Gastroesophageal sphincter (tissue), 4 donors: ENCODE measurements around the gene CDIPT. TPM values are rescaled to one million over a fixed set of nuclear protein-coding genes. Genes with fewer than 3 reads are reported as not detected.

ENCODE experiments used
- ATAC-seq: fragments of 150-250 bp; one replicate; pipeline ENCODE4 v1.9.1; 2016; ENCODE audit warnings: mild to moderate bottlenecking, moderate library complexity
- H3K27ac ChIP-seq, 4 donors: fragments of 200-600 bp; sonication (generic) in 3 of 4; 1 replicate in 3 of 4; 2 replicates in 1 of 4; pipeline ENCODE4 v1.5.1; 2016 to 2019
- H3K27me3 ChIP-seq: fragments of 200-600 bp; sonication (generic); one replicate; pipeline ENCODE4 v1.5.1; 2019
- H3K36me3 ChIP-seq, 2 donors: fragments of 200-600 bp; sonication (generic); one replicate each; pipeline ENCODE4 v1.5.1; 2019; ENCODE audit warnings: control low read depth in 1 of 2
- H3K4me1 ChIP-seq, 3 donors: fragments of 200-600 bp; sonication (generic); 1 replicate in 2 of 3; 2 replicates in 1 of 3; pipeline ENCODE4 v1.5.1; 2016 to 2019; ENCODE audit warnings: control low read depth in 2 of 3
- H3K4me3 ChIP-seq, 2 donors: fragments of 200-600 bp; sonication (generic); one replicate each; pipeline ENCODE4 v1.5.1; 2019; ENCODE audit warnings: mild to moderate bottlenecking in 1 of 2, moderate library complexity in 1 of 2
- H3K9me3 ChIP-seq, 3 donors: fragments of 200-600 bp; sonication (generic); one replicate each; pipeline ENCODE4 v1.5.1; 2017 to 2019; ENCODE audit warnings: control low read depth in 2 of 3
- EP300 ChIP-seq: sonication (generic); formaldehyde crosslinking; IDR thresholded peaks from one replicate; pipeline ENCODE4 v1.6.1; 2017; ENCODE audit warnings: antibody characterized with exemption, mild to moderate bottlenecking
- POLR2A ChIP-seq, 2 donors: fragments of 450-650 bp; IDR thresholded peaks; one replicate each; pipeline ENCODE4 v1.6.1; 2017; ENCODE audit warnings: antibody characterized with exemption in 2 of 2, mild to moderate bottlenecking in 2 of 2, moderate library complexity in 1 of 2
- POLR2AphosphoS5 ChIP-seq: sonication (generic); formaldehyde crosslinking; IDR thresholded peaks from one replicate; pipeline ENCODE4 v1.6.1; 2017; ENCODE audit warnings: antibody characterized with exemption
- WGBS, 2 donors: methylation state at CpG; one replicate each; pipeline ENCODE4 v1.1.5; 2018; ENCODE audit warnings: low coverage in 1 of 2; 5-methylcytosine and 5-hydroxymethylcytosine counted together
- small RNA-seq, 4 donors: library from RNA; depleted of rRNA; stranded (forward); fragments of <200 nt; gene quantifications; one replicate each; pipeline ENCODE3, GENCODE V24; 2016
- total RNA-seq, 4 donors: library from RNA; depleted of rRNA; stranded (reverse); fragments of >200 nt; gene quantifications; one replicate each; pipeline ENCODE4 v1.1.0, GENCODE V29; 2016
- TF ChIP-seq, protein P1 (sequence below), 4 experiments: fragments of 200-600 bp in 2 of 4; fragments of 450-650 bp in 2 of 4; sonication (generic) in 1 of 4; IDR thresholded peaks; one replicate each; pipeline ENCODE4 v1.5.1; 2017 to 2019; ENCODE audit warnings: antibody characterized with exemption in 4 of 4, mild to moderate bottlenecking in 2 of 4, moderate library complexity in 2 of 4

Gene CDIPT
- total RNA-seq, 4 donors from 2014 or later: 119 to 167 (median 130) TPM

DNA sequence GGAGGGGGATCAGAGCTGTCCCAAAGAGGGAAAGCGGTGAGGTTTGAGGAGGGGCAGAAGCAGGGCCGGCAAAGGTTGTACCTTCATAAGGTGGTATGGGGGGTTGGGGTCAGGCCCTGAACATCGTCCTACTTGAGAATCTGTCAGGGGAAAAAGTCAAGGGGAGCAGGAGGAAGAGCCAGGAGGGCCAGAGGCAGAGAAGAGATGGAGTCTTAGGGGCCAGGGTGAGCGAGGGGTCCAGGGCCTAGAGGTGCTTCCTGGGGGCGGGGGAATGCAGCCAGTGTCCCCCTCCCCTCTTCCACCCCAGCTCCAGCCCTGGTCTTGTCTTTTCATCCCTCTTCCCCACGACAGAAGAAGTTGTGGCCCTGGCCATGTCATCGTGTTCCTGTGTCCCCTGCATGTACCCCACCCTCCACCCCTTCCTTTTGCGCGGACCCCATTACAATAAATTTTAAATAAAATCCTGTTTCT lies 52.3 kb downstream of the CDIPT start:
- 0 to 30% methylated on average over 3 to 9 of the region's 9 CpGs for whole genome bisulfite sequencing, 2 donors
- Histone ChIP-seq H3K4me1 (peaks cover 9 to 83% (median 56%) of the 10 kb centered on the region in 3 donors), H3K4me3 (no peak overlapping the region)

GRCh38 chr16:29809850-29810698 lies 53.0 kb downstream of the CDIPT start:
- H3K27me3 ChIP-seq: no peaks in the 10 kb centered on the region
- no peak for ATAC-seq
- peaks cover 0 to 21% of the 10 kb centered on the region in 2 donors for H3K36me3 ChIP-seq
- WGBS, 2 donors: 32 to 60% methylated on average over 1 to 12 of the region's 23 CpGs
- H3K4me3 ChIP-seq: peak overlapping the region in 1 of 2 donors; percentile 4
- peaks cover 8 to 79% (median 54%) of the 10 kb centered on the region in 3 donors for H3K4me1 ChIP-seq
- H3K9me3 ChIP-seq: no peaks in the 10 kb centered on the region
- no peak for TF ChIP-seq POLR2A (IDR thresholded peaks at IDR 0.05)
- peak; percentile 5 for TF ChIP-seq POLR2AphosphoS5
- TF ChIP-seq, protein P1, sequence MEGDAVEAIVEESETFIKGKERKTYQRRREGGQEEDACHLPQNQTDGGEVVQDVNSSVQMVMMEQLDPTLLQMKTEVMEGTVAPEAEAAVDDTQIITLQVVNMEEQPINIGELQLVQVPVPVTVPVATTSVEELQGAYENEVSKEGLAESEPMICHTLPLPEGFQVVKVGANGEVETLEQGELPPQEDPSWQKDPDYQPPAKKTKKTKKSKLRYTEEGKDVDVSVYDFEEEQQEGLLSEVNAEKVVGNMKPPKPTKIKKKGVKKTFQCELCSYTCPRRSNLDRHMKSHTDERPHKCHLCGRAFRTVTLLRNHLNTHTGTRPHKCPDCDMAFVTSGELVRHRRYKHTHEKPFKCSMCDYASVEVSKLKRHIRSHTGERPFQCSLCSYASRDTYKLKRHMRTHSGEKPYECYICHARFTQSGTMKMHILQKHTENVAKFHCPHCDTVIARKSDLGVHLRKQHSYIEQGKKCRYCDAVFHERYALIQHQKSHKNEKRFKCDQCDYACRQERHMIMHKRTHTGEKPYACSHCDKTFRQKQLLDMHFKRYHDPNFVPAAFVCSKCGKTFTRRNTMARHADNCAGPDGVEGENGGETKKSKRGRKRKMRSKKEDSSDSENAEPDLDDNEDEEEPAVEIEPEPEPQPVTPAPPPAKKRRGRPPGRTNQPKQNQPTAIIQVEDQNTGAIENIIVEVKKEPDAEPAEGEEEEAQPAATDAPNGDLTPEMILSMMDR (IDR thresholded peaks at IDR 0.05): no peak
- TF ChIP-seq EP300: no peak
- H3K27ac ChIP-seq: peak overlapping the region; percentile 47 to 98 (median 98)

More for the DNA sequence above, 52.3 kb downstream of the CDIPT start:
- Histone ChIP-seq H3K27ac (peak overlapping the region; percentile 47 to 98 (median 98)), H3K9me3 (no peaks in the 10 kb centered on the region), H3K36me3 (peaks cover 0 to 21% of the 10 kb centered on the region in 2 donors), H3K27me3 (no peaks in the 10 kb centered on the region)
- TF ChIP-seq POLR2A (IDR thresholded peaks at IDR 0.05) (no peak), POLR2AphosphoS5 (no peak), EP300 (no peak)
- TF ChIP-seq, protein P1 (IDR thresholded peaks at IDR 0.05): no peak
- ATAC-seq: no peak

- H3K36me3 ChIP-seq: peaks cover 0 to 21% of the 10 kb centered on the region in 2 donors
- peaks cover 7 to 77% (median 46%) of the 10 kb centered on the region in 3 donors for H3K4me1 ChIP-seq
- WGBS, 2 donors: no CpG with 5 or more reads among the region's 31 CpGs
- H3K27ac ChIP-seq: peak overlapping the region in 3 of 4 donors; percentile 98
- H3K27me3 ChIP-seq: no peaks in the 10 kb centered on the region
- peak overlapping the region in 1 of 2 donors; percentile 90 for H3K4me3 ChIP-seq
- TF ChIP-seq, protein P1 (IDR thresholded peaks at IDR 0.05): no peak
- no peak for TF ChIP-seq POLR2A (IDR thresholded peaks at IDR 0.05)
- no peak for TF ChIP-seq POLR2AphosphoS5
- TF ChIP-seq EP300: no peak
- H3K9me3 ChIP-seq: no peaks in the 10 kb centered on the region
- no peak for ATAC-seq
Measured at GRCh38 chr16:29809031-29809747, 53.8 kb downstream of the CDIPT start.

Small RNAs within 50 kb of the gene (small RNA-seq; reads per million reads assigned to genes)
- 0 reads per million in 4 donors for gene AC009133.6
- gene AC120114.4: 0 reads per million in 4 donors

Other genes starting within 250 kb of the CDIPT start
- gene SPN, start 200.0 kb downstream of the CDIPT start, total RNA-seq: 1 to 10 TPM in 3 of 4 donors, not detected in 1; 1.2 to 2.3 (median 2.0) TPM
- 1 to 10 TPM in 3 of 4 donors, under 1 TPM in 1; 0.62 to 6.7 (median 4.3) TPM for gene QPRT, start 184.0 kb downstream of the CDIPT start, total RNA-seq
- gene C16orf54, start 117.2 kb downstream of the CDIPT start, total RNA-seq: 1 to 10 TPM in 2 of 4 donors, under 1 TPM in 2; 0.32 to 2.7 (median 1.3) TPM
- gene ZG16, start 85.0 kb downstream of the CDIPT start, total RNA-seq: not detected
- gene KIF22, start 72.5 kb downstream of the CDIPT start, total RNA-seq: 10 to 100 TPM in 3 of 4 donors, 1 to 10 TPM in 1; 9.4 to 17.3 (median 12.8) TPM
- gene MAZ, start 56.7 kb downstream of the CDIPT start, total RNA-seq: 100 to 1,000 TPM in 3 of 4 donors, 10 to 100 TPM in 1; 86.3 to 212 (median 116) TPM
- 10 to 100 TPM in 1 of 4 donors, 1 to 10 TPM in 3; 4.2 to 13.5 (median 6.0) TPM for gene PRRT2, start 51.0 kb downstream of the CDIPT start, total RNA-seq
- 10 to 100 TPM; 19.3 to 29.6 (median 20.2) TPM for gene PAGR1, start 47.1 kb downstream of the CDIPT start, total RNA-seq
- gene MVP, start 42.8 kb downstream of the CDIPT start, total RNA-seq: 100 to 1,000 TPM in 3 of 4 donors, 10 to 100 TPM in 1; 82.2 to 162 (median 129) TPM
- 1 to 10 TPM in 3 of 4 donors, not detected in 1; 1.1 to 1.6 (median 1.1) TPM for gene SEZ6L2, start 36.3 kb upstream of the CDIPT start, total RNA-seq
- under 1 TPM in 1 of 4 donors, not detected in 3; 0.42 TPM for gene ASPHD1, start 37.3 kb upstream of the CDIPT start, total RNA-seq
- 10 to 100 TPM; 12.0 to 30.7 (median 20.1) TPM for gene KCTD13, start 63.0 kb upstream of the CDIPT start, total RNA-seq
- gene TMEM219, start 98.9 kb upstream of the CDIPT start, total RNA-seq: 100 to 1,000 TPM in 2 of 4 donors, 10 to 100 TPM in 2; 89.1 to 131 (median 100) TPM
- 10 to 100 TPM; 38.4 to 62.1 (median 46.5) TPM for gene TAOK2, start 110.6 kb upstream of the CDIPT start, total RNA-seq
- 10 to 100 TPM; 25.6 to 31.4 (median 28.2) TPM for gene HIRIP3, start 132.4 kb upstream of the CDIPT start, total RNA-seq
- 10 to 100 TPM; 40.9 to 82.2 (median 74.4) TPM for gene INO80E, start 133.0 kb upstream of the CDIPT start, total RNA-seq
- under 1 TPM in 3 of 4 donors, not detected in 1; 0.77 to 0.81 (median 0.78) TPM for gene DOC2A, start 147.8 kb upstream of the CDIPT start, total RNA-seq
- gene C16orf92, start 160.0 kb upstream of the CDIPT start, total RNA-seq: not detected
- gene TLCD3B, start 168.0 kb upstream of the CDIPT start, total RNA-seq: not detected
- 1,000 to 10,000 TPM; 1,018 to 1,914 (median 1,258) TPM for gene ALDOA, start 202.5 kb upstream of the CDIPT start, total RNA-seq
- 10 to 100 TPM; 41.2 to 58.5 (median 48.6) TPM for gene PPP4C, start 212.8 kb upstream of the CDIPT start, total RNA-seq
- under 1 TPM; 0.40 to 0.84 (median 0.45) TPM for gene TBX6, start 228.7 kb upstream of the CDIPT start, total RNA-seq
- gene YPEL3, start 233.0 kb upstream of the CDIPT start, total RNA-seq: 100 to 1,000 TPM in 1 of 4 donors, 10 to 100 TPM in 3; 76.9 to 105 (median 80.2) TPM